Middle frontal gyrus (tissue), 1 donor: ENCODE data around the gene LCN6.
"Not testable (repeated sequence)": the region's sequence is repeated elsewhere in the genome, so short reads cannot be mapped to it uniquely, and the experiment has no call there.

Source experiments
- DNase-seq: peaks from one replicate; pipeline ENCODE4 v3.0.0-alpha.2; 2015; ENCODE audit warnings: low spot score; ENCODE audit errors: extremely low spot score

The LCN6 gene

DNA sequence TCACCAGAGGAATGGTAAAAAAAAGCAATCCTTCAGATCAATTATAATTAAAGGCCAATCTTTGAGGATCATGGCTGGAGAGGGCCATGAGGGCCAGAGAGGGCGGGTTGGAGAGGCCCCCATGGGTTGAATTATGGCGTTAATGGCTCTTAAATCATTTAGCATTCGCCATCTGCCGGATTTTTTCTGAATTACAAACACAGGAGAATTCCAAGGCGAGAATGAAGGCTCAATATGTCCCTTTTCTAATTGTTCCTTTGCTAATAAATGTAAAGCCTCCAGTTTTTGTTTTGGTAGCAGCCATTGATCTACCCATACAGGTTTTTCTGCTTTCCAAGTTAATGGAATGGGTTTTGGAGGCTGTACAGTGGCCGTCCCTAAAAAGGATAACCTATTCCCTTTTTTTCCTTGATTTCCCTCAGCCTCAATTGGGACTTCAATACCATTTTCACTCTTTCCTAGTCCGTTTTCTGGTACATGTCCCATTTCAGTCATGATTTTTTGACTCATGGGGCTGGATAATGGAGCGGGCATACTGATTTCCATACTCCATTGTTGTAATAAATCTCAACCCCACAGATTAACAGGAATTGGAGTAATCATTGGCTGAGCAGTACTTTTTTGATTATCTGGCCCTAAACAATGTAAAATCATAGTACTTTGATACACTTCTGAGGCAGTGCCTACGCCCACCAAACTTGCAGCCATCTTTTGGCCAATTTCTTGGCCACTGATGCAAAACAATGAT is 36.1 kb upstream of the LCN6 start:
- DNase-seq = no peak

- no peak for DNase-seq
Measured at GRCh38 chr9:136782452-136782851, 34.1 kb upstream of the LCN6 start.

DNA sequence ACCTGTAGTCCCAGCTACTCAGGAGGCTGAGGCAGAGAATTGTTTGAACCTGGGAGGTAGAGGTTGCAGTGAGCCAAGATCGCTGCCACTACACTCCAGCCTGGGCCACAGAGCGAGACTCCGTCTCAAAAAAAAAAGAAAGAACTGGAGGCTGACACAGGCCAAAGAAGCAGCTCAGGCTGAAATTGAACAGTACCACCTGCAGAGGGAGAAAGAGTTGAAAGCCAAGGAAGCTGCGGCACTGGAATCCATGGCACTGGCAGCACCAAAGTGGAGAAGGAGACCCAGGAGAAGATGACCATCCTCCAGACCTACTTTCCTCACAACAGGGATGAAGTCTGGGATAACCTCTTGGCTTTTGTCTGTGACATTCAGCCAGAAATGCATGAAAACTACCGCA is 31.5 kb upstream of the LCN6 start:
- DNase-seq = no peak

- DNase-seq = no peak
Measured at GRCh38 chr9:136777359-136777758, 29.0 kb upstream of the LCN6 start.

DNA sequence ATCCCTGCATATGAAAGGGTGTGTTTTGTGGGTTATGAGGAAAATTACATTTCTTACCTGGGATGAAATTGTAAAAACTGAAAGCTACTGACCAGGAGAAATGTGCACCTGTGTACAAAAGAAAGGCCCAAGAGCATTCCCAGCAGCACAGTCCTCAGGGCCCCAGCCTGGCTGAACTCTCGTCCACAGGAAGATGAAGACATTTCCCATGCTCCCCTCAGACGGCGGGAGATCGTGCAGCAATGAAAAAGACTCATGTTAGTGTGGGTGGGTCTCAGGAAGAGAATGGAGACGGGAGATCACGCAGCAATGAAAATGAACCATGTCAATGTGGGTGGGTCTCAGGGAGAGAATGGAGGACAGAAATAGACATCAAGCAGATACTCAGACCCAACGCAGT is 28.6 kb upstream of the LCN6 start:
- DNase-seq = no peak

- DNase-seq = no peak
Measured at GRCh38 chr9:136775191-136775590, 26.9 kb upstream of the LCN6 start.

DNA sequence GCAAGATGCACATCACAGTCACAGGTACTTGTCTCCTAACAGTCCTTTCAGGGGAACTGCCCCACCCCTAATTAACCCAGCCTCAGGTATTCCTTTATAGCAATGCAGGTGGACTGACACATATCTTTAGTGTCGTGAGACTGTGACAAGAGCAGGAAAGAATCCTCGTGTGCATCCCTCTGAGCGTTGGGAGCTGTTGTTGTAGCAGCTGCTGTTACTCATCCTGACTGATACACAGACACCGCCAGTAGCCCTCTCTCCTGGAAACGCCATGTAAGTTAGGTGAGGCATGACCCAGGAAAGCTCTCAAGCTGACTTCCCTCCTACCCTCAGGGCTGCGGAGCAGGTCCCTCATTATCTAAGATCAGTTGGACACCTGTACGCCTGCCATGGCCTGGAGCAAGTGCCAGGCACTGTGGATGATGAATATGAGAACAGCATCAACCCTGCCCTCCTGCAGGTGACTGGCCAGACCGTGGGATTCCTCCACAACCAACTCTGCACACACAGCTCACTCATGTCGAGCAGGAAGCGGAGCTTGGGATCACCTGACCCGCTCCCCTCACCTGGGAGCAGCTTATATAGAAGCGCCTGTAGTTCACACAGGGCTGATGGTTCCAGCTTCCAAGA is 26.2 kb upstream of the LCN6 start:
- DNase-seq = no peak

- no peak for DNase-seq
Measured at GRCh38 chr9:136773386-136774044, 25.2 kb upstream of the LCN6 start.

GRCh38 chr9:136771907-136772415 is 23.6 kb upstream of the LCN6 start:
- DNase-seq = no peak

DNA sequence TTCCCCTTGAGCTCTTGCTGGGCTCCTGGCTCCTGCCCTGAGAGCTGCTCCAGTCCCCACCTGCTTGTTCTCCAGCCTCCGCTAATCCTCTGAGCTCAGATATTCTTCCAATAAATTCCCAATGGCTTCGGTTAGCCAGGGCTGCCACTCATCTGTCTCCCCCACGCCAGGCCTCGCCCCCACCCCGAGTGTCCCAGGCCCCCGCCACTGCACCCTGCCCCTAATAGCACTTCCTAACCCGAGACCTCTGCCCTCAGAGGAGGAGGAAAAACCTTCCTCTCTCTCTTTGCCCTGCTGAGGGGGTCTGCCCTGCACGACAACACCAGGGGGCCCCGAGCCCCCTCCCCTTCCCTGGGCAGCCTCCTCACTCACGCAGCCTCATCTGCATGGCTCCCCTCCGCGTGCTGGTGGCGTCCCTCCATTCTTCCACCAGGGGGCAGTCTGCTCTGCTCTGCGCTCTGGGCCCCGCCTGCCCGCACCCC is 21.4 kb upstream of the LCN6 start:
- DNase-seq = no peak

- not testable (repeated sequence) for DNase-seq
Measured at GRCh38 chr9:136766410-136767120, 18.2 kb upstream of the LCN6 start.

- not testable (repeated sequence) for DNase-seq
Measured at GRCh38 chr9:136765745-136766409, 17.6 kb upstream of the LCN6 start.

DNA sequence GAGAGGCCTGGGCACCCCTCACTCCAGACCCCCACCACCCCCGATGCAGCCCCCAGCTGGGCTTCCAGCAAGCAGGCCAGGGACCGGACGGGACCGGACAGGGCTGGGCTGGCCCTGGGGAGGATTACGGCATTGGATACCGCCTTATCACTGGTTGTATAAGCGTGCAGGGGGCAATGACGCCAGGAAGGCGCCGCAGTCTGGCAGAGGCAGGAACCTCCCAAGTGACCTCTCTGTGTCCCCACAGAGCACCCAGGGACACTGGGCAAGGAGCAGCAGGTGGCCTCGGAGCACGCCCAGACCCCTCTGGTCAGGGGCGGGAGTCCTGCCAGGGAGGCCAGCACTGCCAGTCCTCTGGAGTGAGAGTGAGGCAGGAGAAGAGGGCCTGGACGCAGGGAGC is 16.7 kb upstream of the LCN6 start:
- DNase-seq = no peak

GRCh38 chr9:136764301-136764891 is 16.1 kb upstream of the LCN6 start, which contains the start of gene LCN15:
LCN15 (minus strand) TSS chr9:136764518; CDS start chr9:136764488, 30 bp downstream.
- DNase-seq = no peak

GRCh38 chr9:136763649-136764035 is 15.3 kb upstream of the LCN6 start:
- DNase-seq = no peak

- DNase-seq = no peak
Measured at GRCh38 chr9:136762915-136763648, 14.8 kb upstream of the LCN6 start.

DNA sequence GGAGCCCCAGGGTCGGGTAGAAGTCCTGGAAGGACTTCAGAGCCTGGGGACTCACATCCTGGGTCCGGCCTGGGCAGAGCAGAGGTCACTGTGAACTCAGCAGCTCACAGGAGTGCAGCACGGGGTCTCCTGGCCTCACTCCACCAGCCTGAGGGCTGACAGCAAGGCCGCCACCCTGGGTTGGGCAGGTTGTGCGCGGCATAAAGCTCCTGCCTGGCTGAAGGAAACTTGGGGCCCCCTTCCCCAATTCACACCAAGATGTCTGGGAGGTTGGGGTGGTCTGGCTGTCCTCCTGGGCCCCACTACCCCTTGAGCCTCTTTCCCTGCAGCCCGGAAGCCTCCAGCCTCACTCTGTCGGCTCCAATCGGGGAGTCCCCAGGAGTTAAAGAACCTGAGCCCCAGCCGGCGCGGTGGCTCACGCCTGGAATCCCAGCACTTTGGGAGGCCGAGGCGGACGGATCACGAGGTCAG is 13.9 kb upstream of the LCN6 start:
- DNase-seq = no peak

GRCh38 chr9:136761545-136761981 is 13.2 kb upstream of the LCN6 start:
- no peak for DNase-seq

DNA sequence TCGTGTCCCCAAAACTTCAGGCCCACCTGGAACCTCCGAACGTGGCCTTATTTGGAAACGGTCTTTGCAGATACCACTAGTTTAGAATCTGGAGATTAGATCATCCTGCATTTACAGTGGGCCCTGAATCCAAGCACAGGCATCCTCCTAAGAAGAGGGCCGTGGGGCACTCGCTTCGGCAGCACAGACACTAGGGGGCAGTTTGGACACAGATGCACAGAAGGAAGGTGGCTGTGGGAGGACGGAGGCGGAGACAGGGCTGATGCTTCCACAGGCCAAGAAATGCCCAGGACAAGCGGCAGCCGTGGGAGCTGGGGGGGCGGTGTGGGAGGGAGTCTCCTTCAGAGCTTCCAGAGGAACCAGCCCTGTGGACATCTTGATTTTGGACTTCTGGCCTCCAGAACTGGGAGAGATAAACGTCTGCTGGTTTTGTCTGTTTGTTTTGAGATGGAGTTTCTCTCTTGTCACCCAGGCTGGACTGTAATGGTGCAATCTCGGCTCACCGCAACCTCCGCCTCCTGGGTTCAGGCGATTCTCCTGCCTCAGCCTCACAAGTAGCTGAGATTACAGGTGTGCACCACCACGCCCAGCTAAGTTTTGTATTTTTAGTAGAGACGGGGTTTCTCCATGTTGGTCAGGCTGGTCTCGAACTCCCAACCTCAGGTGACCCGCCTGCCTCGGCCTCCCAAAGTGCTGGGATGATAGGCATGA is 12.7 kb upstream of the LCN6 start:
- peak; percentile 32 for DNase-seq
